GM18873 (cell line): ENCODE data around the gene STAMBP.
"Not testable (repeated sequence)": the region's sequence is repeated elsewhere in the genome, so short reads cannot be mapped to it uniquely, and the experiment has no call there.

Experiments
- ATAC-seq: cut with Tn5 transposase; IDR thresholded peaks from one replicate; pipeline ENCODE4 v1.9.1; 2021; ENCODE audit warnings: mild to moderate bottlenecking, moderate library complexity, moderate number of reproducible peaks; ENCODE audit not compliant: unreplicated experiment, low FRiP score

The STAMBP gene

GRCh38 chr2:73903949-73904613, 75.3 kb downstream of the STAMBP start:
- ATAC-seq: not testable (repeated sequence)

- no peak for ATAC-seq
Measured at GRCh38 chr2:73904952-73905351, 76.2 kb downstream of the STAMBP start.

- ATAC-seq: no peak
Measured at GRCh38 chr2:73906847-73907505, 78.2 kb downstream of the STAMBP start.

GRCh38 chr2:73907840-73908452, 79.2 kb downstream of the STAMBP start:
- ATAC-seq: no peak

- no peak for ATAC-seq
Measured at GRCh38 chr2:73908689-73909652, 80.2 kb downstream of the STAMBP start.

- no peak for ATAC-seq
Measured at GRCh38 chr2:73910873-73911547, 82.2 kb downstream of the STAMBP start.

- ATAC-seq: no peak
Measured at GRCh38 chr2:73911548-73912208, 82.9 kb downstream of the STAMBP start.

GRCh38 chr2:73913414-73914054, 84.8 kb downstream of the STAMBP start:
- ATAC-seq: no peak

GRCh38 chr2:73914667-73915066, 85.9 kb downstream of the STAMBP start:
- ATAC-seq: no peak

GRCh38 chr2:73915437-73915993, 86.8 kb downstream of the STAMBP start:
- ATAC-seq: no peak

- no peak for ATAC-seq
Measured at GRCh38 chr2:73916666-73917065, 87.9 kb downstream of the STAMBP start.

- no peak for ATAC-seq
Measured at GRCh38 chr2:73917296-73917695, 88.5 kb downstream of the STAMBP start.

- no peak for ATAC-seq
Measured at GRCh38 chr2:73917696-73918207, 89.0 kb downstream of the STAMBP start.

- ATAC-seq: no peak
Measured at GRCh38 chr2:73918856-73919255, 90.1 kb downstream of the STAMBP start.

- no peak for ATAC-seq
Measured at GRCh38 chr2:73919596-73920228, 91.0 kb downstream of the STAMBP start.

- no peak for ATAC-seq
Measured at GRCh38 chr2:73920577-73921545, 92.1 kb downstream of the STAMBP start.

- ATAC-seq: no peak
Measured at GRCh38 chr2:73921581-73921980, 92.8 kb downstream of the STAMBP start.
